GM18868 (cell line): Measurements from ENCODE around the gene GAN.
"Not testable (repeated sequence)": the region's sequence is repeated elsewhere in the genome, so short reads cannot be mapped to it uniquely, and the experiment has no call there.

Experiments
- ATAC-seq: cut with Tn5 transposase; IDR thresholded peaks from one replicate; pipeline ENCODE4 v1.9.1; 2021; ENCODE audit warnings: mild to moderate bottlenecking, moderate library complexity; ENCODE audit not compliant: unreplicated experiment

The GAN gene

DNA sequence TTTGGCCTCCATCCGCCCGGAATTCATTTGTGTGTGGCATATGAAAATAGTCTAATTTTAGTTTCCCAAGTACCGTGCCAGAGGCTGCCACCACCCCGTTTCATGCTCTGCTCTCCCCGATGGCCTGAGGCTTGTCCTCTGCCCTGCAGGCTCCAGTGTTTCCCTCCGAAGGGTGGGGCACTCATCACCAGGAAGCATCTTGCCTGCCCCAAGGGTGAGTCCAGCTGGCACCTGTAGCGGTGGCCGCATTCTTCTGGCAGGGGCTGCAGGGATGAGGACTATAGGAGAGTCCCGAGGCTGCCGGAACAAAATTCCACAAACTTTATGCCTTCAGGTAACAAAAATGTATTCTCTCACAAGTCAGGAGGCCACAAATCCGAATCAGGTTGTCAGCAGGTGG lies 106.8 kb downstream of the GAN start:
- ATAC-seq = no peak

- ATAC-seq = not testable (repeated sequence)
Observed at GRCh38 chr16:81422153-81422552, 107.4 kb downstream of the GAN start.

DNA sequence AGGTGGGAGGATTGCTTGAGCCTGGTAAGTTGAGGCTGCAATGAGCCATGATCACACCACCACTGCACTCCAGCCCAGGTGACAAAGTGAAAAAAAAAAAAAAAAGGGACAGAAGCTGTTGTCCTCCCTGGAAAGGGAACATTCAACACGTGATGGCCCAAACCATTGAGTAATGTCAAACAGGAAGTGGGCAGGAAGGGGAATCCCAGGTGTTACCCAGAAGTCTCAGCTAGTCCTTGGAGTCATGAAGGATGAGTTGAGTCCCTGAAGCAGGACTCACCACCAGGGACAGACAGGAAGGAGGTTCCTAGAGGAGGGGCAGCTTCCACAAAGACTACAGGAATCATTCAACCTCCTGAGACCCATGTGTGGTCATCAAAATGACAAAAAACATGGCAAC lies 110.0 kb downstream of the GAN start:
- ATAC-seq = no peak

DNA sequence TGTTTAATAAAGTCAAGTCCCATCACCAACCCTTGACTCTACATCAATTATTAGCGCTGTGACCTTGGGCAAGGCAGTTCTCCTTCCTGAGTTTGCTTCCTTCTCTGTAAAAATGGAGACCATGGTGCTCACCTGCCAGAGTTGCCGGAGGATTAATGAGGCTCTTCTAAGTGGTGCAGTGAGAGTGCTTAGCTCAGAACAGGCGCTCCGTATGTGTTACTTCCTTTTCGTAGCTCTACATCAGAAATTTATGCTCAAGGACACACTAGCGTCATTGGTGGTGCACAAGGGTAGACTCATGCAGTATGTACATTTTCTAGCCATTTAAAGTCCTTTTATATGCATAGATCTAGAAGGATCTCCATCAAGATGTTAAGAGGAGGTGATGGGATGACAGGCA lies 112.5 kb downstream of the GAN start:
- ATAC-seq = no peak

DNA sequence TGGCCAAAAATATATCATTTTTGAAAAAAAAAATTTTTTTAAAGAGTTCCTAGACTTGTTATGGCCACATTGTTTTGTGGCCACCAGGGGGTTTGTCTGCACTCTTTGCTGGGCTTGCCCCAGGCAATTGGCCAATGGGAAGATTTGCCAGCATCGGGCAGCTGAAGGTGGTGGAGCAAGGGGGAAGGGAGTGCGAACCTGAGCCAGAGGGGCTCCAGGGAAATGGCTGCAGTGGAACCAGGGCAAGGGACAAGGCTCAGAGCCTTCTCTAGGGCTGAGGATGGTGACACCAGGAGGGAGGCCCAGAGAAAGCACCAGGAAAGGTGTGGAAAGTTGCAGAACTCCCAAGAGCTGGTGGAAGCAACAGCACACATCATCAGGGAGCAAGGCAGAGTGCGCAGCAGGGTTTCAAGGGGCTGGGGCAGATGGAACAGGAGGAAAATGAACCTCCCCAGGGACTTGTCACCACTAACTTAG lies 114.3 kb downstream of the GAN start:
- no peak for ATAC-seq

DNA sequence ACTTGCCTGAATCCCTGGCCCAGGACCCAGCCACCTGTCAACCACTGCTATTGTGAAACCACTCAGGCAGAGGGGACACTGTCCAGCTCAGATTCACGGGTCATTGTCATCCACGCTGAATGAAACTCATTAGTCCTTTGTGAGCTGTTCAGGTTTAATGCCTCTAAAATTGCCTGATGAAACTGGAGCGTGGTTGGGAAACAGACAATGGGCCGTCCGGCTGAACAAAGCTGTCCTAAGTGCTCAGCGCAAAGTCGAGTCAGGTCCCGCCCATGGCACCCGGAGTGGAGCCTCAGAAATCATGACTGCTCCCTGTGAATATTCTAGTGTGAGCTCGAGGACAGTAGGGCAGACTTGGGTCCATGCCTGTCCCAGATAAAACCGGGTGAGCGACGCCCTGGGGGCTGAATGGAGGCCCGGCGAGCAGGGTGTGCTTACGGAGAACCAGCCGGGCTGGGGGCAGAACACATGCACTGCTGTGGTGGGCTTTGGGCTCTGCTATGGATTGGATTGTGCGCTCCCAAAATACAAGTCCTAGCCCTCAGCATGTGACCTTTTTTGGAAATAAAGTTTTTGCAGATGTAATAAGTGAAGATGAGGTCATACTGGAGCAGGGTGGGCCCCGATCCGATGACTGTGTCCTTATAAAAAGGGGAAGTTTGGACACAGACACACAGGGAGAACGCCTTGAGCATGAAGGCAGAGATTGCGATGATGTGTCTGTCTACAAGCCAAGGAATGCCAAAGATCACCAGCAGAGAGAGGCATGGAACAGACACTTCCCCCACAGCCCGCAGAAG lies 117.0 kb downstream of the GAN start:
- peak; percentile 37 for ATAC-seq

DNA sequence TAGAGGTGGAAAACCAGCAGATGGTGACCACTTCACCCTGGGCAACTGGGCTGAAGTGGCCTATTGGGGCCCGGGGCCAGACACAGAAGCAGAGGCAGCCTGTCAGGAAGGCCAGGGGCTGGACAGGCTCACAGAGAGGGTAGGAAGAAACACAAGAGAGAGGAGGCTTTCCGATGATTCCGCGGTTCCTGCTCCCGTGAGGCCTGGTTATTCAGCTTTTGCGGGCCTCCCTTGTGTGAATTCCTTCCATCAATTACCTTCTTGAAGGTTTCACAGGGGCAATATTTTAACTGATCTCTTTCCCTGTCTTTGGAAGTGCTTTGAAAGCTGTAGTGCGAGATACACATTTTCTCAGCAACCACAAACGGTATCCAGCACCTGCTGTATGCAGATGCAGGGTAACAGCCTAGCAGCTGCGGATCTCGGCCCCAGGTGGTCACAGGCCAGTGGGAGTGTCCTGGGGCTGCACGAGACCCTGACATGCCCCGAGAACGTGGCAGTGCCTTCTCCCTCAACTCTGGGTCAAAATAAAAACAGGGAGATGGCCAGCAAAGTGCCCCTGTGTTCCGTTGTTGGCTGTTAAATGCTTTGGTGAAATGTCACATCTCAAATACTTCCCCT lies 118.3 kb downstream of the GAN start:
- no peak for ATAC-seq

- ATAC-seq = no peak
Observed at GRCh38 chr16:81435103-81435502, 120.3 kb downstream of the GAN start.

DNA sequence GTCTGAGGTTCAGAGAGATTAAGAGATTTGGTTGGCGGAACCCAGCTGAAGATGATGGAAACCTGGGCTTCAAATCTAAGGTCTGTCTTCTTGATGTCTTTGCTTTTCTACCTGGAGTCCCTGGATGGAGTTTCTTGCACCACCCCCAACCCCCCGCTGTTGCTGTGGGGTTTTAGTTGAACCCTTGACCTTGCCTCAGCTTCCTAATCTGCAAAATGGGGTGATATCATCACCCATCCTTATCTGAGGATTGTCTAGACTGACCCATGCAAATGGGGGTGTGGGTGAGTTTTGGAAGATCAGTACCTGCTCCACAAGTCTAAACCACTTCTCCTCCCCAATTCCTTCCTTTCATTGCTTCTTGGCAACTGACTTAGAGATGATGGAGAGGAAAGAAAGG lies 120.8 kb downstream of the GAN start:
- ATAC-seq = no peak

DNA sequence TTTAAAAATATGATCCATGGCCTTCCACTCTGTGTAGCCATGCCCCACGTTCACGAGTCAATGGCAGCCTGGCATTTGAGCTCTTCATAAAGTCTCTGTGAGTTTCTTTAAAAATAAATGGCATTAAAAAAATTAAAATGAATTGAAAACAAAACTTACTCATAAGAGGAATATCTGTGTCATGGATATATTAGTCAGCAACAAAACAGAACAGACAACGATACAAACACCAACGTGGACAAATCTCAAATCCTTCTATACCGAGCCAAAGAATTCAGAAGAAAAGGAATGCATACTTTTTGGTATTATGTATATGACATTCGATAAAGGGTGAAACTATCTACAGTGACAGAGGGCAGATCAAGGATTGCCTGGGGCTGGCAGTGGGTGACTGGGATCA lies 121.6 kb downstream of the GAN start:
- no peak for ATAC-seq

GRCh38 chr16:81437865-81438264 lies 123.1 kb downstream of the GAN start:
- no peak for ATAC-seq
